ENCODE results near the gene PLCB4. TPM values are rescaled to one million over a fixed set of nuclear protein-coding genes. Genes with fewer than 3 reads are reported as not detected.

Gene PLCB4
- total and polyA plus RNA-seq, 7 donors = 9.7 to 21.0 (median 12.4) TPM

GRCh38 chr20:9517297-9518162 is 448.6 kb downstream of the PLCB4 start:
- DNase-seq = no peak
- Histone ChIP-seq H3K4me1 (peaks cover 0 to 27% (median 17%) of the 10 kb centered on the region in 4 donors), H3K36me3 (no peaks in the 10 kb centered on the region), H3K9me3 (no peaks in the 10 kb centered on the region), H3K27me3 (peaks cover 15 to 52% (median 20%) of the 10 kb centered on the region in 3 donors), H3K27ac (no peak overlapping the region), H3K4me3 (no peak overlapping the region)
- WGBS, 2 donors = 41 to 53% methylated on average over 8 of the region's 8 CpGs
- TF ChIP-seq CTCF (IDR thresholded peaks at IDR 0.05) = no peak
- no peak for TF ChIP-seq POLR2A (IDR thresholded peaks at IDR 0.05)
- TF ChIP-seq EP300 (IDR thresholded peaks at IDR 0.05) = no peak
- no peak for TF ChIP-seq POLR2AphosphoS5 (IDR thresholded peaks at IDR 0.05)
- intact Hi-C loops (cut with DNase I) = no loop called here

DNA sequence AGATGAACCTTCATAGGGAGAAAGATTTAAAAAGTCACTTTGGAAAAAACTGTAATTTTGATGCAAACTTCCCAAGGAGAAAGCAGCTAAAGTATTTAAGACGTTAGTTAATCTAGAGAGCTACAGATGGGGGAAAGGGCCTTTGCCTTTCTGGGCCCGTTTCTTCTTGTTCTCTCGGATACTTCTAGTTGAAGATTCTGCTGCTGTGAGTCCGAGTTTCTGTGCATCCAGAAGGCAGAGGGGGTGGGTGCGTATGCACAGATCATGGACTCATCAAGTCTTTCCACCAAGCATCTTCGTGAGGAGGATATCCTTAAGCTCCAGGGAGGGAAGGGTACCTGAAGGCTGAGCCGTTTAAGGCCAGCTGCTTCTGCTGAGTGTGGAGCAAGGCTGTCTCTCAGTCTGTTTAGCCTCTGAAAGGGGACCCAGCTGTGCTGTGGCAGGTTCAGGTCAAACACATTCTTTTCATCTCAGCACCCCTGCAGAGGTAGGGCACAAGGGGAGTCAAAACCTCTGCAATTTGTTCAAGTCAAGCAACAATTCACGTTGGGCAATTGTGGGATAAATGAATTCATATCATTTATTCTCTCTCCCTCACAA is 449.8 kb downstream of the PLCB4 start:
- 25 to 30% methylated on average over 8 of the region's 8 CpGs for WGBS, 2 donors
- no peaks in the 10 kb centered on the region for H3K9me3 ChIP-seq
- peaks cover 15 to 51% (median 20%) of the 10 kb centered on the region in 3 donors for H3K27me3 ChIP-seq
- no peak overlapping the region for H3K27ac ChIP-seq
- peaks cover 0 to 27% (median 17%) of the 10 kb centered on the region in 4 donors for H3K4me1 ChIP-seq
- intact Hi-C loops (cut with DNase I) = no loop called here
- DNase-seq = no peak
- H3K4me3 ChIP-seq = no peak overlapping the region
- TF ChIP-seq POLR2A (IDR thresholded peaks at IDR 0.05) = no peak
- no peak for TF ChIP-seq CTCF (IDR thresholded peaks at IDR 0.05)
- TF ChIP-seq POLR2AphosphoS5 (IDR thresholded peaks at IDR 0.05) = no peak
- no peak for TF ChIP-seq EP300 (IDR thresholded peaks at IDR 0.05)
- H3K36me3 ChIP-seq = no peaks in the 10 kb centered on the region

- Histone ChIP-seq H3K4me1 (peaks cover 0 to 17% (median 13%) of the 10 kb centered on the region in 4 donors), H3K4me3 (no peak overlapping the region), H3K27me3 (peaks cover 8 to 37% (median 20%) of the 10 kb centered on the region in 3 donors), H3K36me3 (no peaks in the 10 kb centered on the region), H3K27ac (no peak overlapping the region), H3K9me3 (no peaks in the 10 kb centered on the region)
- intact Hi-C loops (cut with DNase I) = no loop called here
- TF ChIP-seq POLR2AphosphoS5 (IDR thresholded peaks at IDR 0.05) (no peak), POLR2A (IDR thresholded peaks at IDR 0.05) (no peak), CTCF (IDR thresholded peaks at IDR 0.05) (no peak), EP300 (IDR thresholded peaks at IDR 0.05) (no peak)
- no peak for DNase-seq
- WGBS, 2 donors = 61 to 65% methylated on average over 4 of the region's 4 CpGs
Measured at GRCh38 chr20:9520086-9520485, 451.2 kb downstream of the PLCB4 start.

DNA sequence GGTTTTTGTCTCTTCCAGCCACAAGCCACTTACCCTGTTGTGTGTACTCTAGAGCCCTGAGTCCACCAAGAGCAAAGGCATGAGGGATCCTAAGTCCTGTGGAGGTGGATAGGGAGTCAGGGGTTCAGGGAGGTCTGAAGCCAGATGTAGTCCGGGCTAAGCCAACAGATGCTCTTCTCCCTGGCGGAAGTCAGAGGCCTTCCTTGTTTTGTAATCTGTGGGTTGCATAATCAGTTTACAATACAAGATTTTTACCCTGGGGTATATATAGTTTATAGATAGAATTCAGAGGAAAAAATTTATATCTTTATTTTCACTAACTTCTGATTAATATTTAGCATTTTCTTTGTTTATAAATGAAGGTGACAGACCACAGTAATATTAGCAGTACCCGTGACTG is 454.7 kb downstream of the PLCB4 start:
- 63 to 74% methylated on average over 3 of the region's 3 CpGs for WGBS, 2 donors
- no peak for TF ChIP-seq POLR2A (IDR thresholded peaks at IDR 0.05)
- TF ChIP-seq CTCF (IDR thresholded peaks at IDR 0.05) = no peak
- TF ChIP-seq EP300 (IDR thresholded peaks at IDR 0.05) = no peak
- TF ChIP-seq POLR2AphosphoS5 (IDR thresholded peaks at IDR 0.05) = no peak

More for the DNA sequence above, 454.7 kb downstream of the PLCB4 start:
- DNase-seq = no peak
- Histone ChIP-seq H3K4me3 (no peak overlapping the region), H3K36me3 (no peaks in the 10 kb centered on the region), H3K27ac (no peak overlapping the region), H3K27me3 (peaks cover 0 to 9% (median 0%) of the 10 kb centered on the region in 3 donors), H3K4me1 (no peaks in the 10 kb centered on the region), H3K9me3 (no peaks in the 10 kb centered on the region)
- intact Hi-C loops (cut with DNase I) = no loop called here
